ENCODE results near the gene ADAM20. TPM values are rescaled to one million over a fixed set of nuclear protein-coding genes. Genes with fewer than 3 reads are reported as not detected.
"Not testable (repeated sequence)": the region's sequence is repeated elsewhere in the genome, so short reads cannot be mapped to it uniquely, and the experiment has no call there.

Gene ADAM20
- total RNA-seq, 1 donor from 2014 or later: 1.2 TPM

DNA sequence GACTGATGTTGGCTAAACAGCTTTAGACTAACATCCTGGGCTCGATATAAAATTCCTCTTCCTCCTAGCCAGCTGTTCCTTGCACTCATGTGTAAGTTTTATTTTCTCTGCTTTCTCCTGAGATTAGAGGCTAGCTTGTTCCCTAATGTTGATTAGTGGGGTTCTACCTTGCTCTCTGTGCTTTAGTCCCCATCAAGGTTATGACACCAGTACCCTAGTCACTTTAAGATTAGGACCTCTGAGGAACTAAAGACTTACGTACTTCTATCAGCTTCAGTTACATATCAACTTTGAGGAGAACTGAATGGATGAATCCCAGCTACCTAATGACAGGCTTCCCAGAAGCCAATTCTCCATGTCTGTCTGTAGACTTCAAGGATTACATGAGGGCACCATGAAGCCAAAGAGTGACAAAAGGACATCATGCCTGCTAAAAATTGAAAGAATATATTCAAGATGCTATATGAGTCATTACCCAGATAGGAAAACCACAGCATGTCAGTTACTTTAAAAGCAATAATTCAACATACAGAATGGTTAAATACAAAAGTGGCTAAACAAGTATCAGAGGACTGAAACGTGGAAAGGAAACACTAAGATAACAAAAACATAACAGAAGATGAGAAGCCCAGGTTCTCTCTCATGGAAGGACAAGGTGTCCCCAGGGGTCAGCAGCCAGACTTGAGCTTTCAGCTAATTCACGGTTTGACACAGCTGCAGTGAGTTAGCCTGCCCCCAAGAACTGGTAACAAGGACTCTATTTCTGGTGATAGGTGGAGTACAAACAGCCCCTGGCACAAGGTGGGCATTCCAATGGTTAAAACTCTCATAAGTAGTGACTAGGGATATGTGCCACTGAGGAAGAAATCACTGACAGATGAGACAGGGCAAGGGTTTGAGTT is 20.4 kb downstream of the ADAM20 start:
- H3K27ac Mint-ChIP-seq (ENCODE audit: unreplicated experiment): no peak overlapping the region
- no peaks in the 10 kb centered on the region for H3K27me3 Mint-ChIP-seq (ENCODE audit: unreplicated experiment)
- no peak for DNase-seq (ENCODE audit: low spot score)
- peaks cover 8% of the 10 kb centered on the region for H3K9me3 Mint-ChIP-seq (ENCODE audit: unreplicated experiment)
- no peak overlapping the region for H3K4me3 Mint-ChIP-seq (ENCODE audit: unreplicated experiment)
- no peaks in the 10 kb centered on the region for H3K4me1 Mint-ChIP-seq (ENCODE audit: unreplicated experiment)
- peaks cover 11% of the 10 kb centered on the region for H3K36me3 Mint-ChIP-seq (ENCODE audit: low read depth, unreplicated experiment)
- TF ChIP-seq CTCF (IDR thresholded peaks at IDR 0.05; ENCODE audit: unreplicated experiment): no peak

GRCh38 chr14:70498191-70498590 is 36.6 kb downstream of the ADAM20 start:
- DNase-seq (ENCODE audit: low spot score): no peak
- Mint-ChIP-seq H3K9me3 (ENCODE audit: unreplicated experiment) (peaks cover 17% of the 10 kb centered on the region), H3K27me3 (ENCODE audit: unreplicated experiment) (peaks cover 5% of the 10 kb centered on the region), H3K36me3 (ENCODE audit: low read depth, unreplicated experiment) (peaks cover 7% of the 10 kb centered on the region), H3K4me3 (ENCODE audit: unreplicated experiment) (no peak overlapping the region), H3K4me1 (ENCODE audit: unreplicated experiment) (no peaks in the 10 kb centered on the region), H3K27ac (ENCODE audit: unreplicated experiment) (no peak overlapping the region)
- no peak for TF ChIP-seq CTCF (IDR thresholded peaks at IDR 0.05; ENCODE audit: unreplicated experiment)

GRCh38 chr14:70489579-70490200 is 45.1 kb downstream of the ADAM20 start:
- TF ChIP-seq CTCF (IDR thresholded peaks at IDR 0.05; ENCODE audit: unreplicated experiment): no peak
- no peak overlapping the region for H3K4me3 Mint-ChIP-seq (ENCODE audit: unreplicated experiment)
- H3K27me3 Mint-ChIP-seq (ENCODE audit: unreplicated experiment): peaks cover 7% of the 10 kb centered on the region
- H3K36me3 Mint-ChIP-seq (ENCODE audit: low read depth, unreplicated experiment): peaks cover 40% of the 10 kb centered on the region
- H3K4me1 Mint-ChIP-seq (ENCODE audit: unreplicated experiment): no peaks in the 10 kb centered on the region
- DNase-seq (ENCODE audit: low spot score): no peak
- peaks cover 18% of the 10 kb centered on the region for H3K9me3 Mint-ChIP-seq (ENCODE audit: unreplicated experiment)
- H3K27ac Mint-ChIP-seq (ENCODE audit: unreplicated experiment): no peak overlapping the region

DNA sequence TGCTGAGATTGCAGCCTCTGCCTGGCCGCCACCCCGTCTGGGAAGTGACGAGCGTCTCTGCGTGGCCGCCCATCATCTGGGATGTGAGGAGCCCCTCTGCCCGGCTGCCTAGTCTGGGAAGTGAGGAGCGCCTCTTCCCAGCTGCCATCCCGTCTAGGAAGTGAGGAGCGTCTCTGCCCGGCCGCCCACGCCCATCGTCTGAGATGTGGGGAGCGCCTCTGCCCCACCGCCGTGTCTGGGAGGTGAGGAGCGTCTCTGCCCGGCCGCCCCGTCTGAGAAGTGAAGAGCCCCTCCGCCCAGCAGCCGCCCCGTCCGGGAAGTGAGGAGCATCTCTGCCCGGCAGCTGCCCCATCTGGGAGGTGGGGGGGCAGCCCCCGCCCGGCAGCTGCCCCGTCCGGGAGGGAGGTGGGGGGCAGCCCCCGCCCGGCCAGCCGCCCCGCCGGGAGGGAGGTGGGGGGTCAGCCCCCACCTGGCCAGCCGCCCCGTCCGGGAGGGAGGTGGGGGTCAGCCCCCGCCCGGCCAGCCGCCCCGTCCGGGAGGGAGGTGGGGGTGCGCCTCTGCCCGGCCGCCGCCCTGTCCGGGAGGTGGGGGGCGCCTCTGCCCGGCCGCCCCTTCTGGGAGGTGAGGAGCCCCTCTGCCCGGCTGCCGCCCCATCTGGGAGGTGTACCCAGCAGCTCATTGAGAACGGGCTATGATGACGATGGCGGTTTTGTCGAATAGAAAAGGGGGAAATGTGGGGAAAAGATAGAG is 57.3 kb downstream of the ADAM20 start:
- H3K36me3 Mint-ChIP-seq (ENCODE audit: low read depth, unreplicated experiment): peaks cover 14% of the 10 kb centered on the region
- DNase-seq (ENCODE audit: low spot score): peak; percentile 3
- not testable (repeated sequence) for H3K27me3 Mint-ChIP-seq (ENCODE audit: unreplicated experiment); H3K9me3 Mint-ChIP-seq (ENCODE audit: unreplicated experiment); H3K4me1 Mint-ChIP-seq (ENCODE audit: unreplicated experiment); H3K4me3 Mint-ChIP-seq (ENCODE audit: unreplicated experiment); H3K27ac Mint-ChIP-seq (ENCODE audit: unreplicated experiment)

- H3K36me3 Mint-ChIP-seq (ENCODE audit: low read depth, unreplicated experiment): peaks cover 14% of the 10 kb centered on the region
- H3K4me3 Mint-ChIP-seq (ENCODE audit: unreplicated experiment); H3K27me3 Mint-ChIP-seq (ENCODE audit: unreplicated experiment); DNase-seq (ENCODE audit: low spot score); H3K27ac Mint-ChIP-seq (ENCODE audit: unreplicated experiment); H3K4me1 Mint-ChIP-seq (ENCODE audit: unreplicated experiment); H3K9me3 Mint-ChIP-seq (ENCODE audit: unreplicated experiment): not testable (repeated sequence)
Measured at GRCh38 chr14:70475459-70475858, 59.3 kb downstream of the ADAM20 start.
